ENCODE measurements around the gene SRRM5. TPM values are rescaled to one million over a fixed set of nuclear protein-coding genes. Genes with fewer than 3 reads are reported as not detected.
A peak's percentile ranks its signal among the peaks of the same experiment; 100 is the strongest.

SRRM5 gene
- total and polyA plus RNA-seq, 4 donors, result 0.07 to 0.09 (median 0.09) TPM

- 2% methylated on average over 64 of the region's 64 CpGs for WGBS
- peaks cover 8 to 30% (median 10%) of the 10 kb centered on the region in 4 donors for H3K36me3 ChIP-seq (ENCODE audit: control insufficient read depth in 4 of 4, insufficient read depth in 3 of 4, low read depth in 1 of 4, low read length in 3 of 4)
Measured at GRCh38 chr19:43594710-43595604, 16.9 kb upstream of the SRRM5 start.

GRCh38 chr19:43595605-43595998 lies 16.3 kb upstream of the SRRM5 start:
- peaks cover 8 to 30% (median 13%) of the 10 kb centered on the region in 4 donors for H3K36me3 ChIP-seq (ENCODE audit: control insufficient read depth in 4 of 4, insufficient read depth in 3 of 4, low read depth in 1 of 4, low read length in 3 of 4)
- H3K4me1 ChIP-seq (ENCODE audit: control insufficient read depth in 4 of 4, insufficient read depth in 4 of 4, low read length in 3 of 4), result peaks cover 6 to 40% (median 33%) of the 10 kb centered on the region in 4 donors
- 2% methylated on average over 18 of the region's 18 CpGs for WGBS
- H3K4me3 ChIP-seq (ENCODE audit: low read depth in 1 of 3, low read length in 3 of 3), result peak overlapping the region; percentile 70 to 83 (median 81)
- TF ChIP-seq SP1 (IDR thresholded peaks at IDR 0.05) (no peak), HNF4A (conservative IDR thresholded peaks at IDR 0.05) (no peak), RXRA (IDR thresholded peaks at IDR 0.05) (no peak), CTCF (IDR thresholded peaks at IDR 0.05; ENCODE audit: low read depth, low read length, missing input control) (no peak), TAF1 (conservative IDR thresholded peaks at IDR 0.05) (no peak), ATF3 (IDR thresholded peaks at IDR 0.05) (no peak), YY1 (IDR thresholded peaks at IDR 0.05) (no peak), FOXA1 (IDR thresholded peaks at IDR 0.05) (no peak), GABPA (IDR thresholded peaks at IDR 0.05 in 1 of 2, conservative IDR thresholded peaks at IDR 0.05 in 1 of 2) (no peak), REST (IDR thresholded peaks at IDR 0.05) (no peak), MAX (IDR thresholded peaks at IDR 0.05) (no peak), NR2F2 (IDR thresholded peaks at IDR 0.05) (no peak), EGR1 (IDR thresholded peaks at IDR 0.05; ENCODE audit: low read depth in 2 of 2) (no peak)
- peak overlapping the region; percentile 72 to 96 for H3K9ac ChIP-seq (ENCODE audit: low read depth in 1 of 2, low read length in 2 of 2)
- H3K9me3 ChIP-seq (ENCODE audit: control insufficient read depth in 4 of 4, low read length in 3 of 4), result no peaks in the 10 kb centered on the region
- peak overlapping the region; percentile 84 to 88 for H3K27ac ChIP-seq (ENCODE audit: low read depth in 1 of 2, low read length in 2 of 2)
- no peaks in the 10 kb centered on the region for H3K27me3 ChIP-seq (ENCODE audit: control insufficient read depth in 4 of 4, insufficient read depth in 4 of 4, low read length in 3 of 4)
- DNase-seq (ENCODE audit: low spot score), result no peak

More at GRCh38 chr19:43594710-43595604, 16.9 kb upstream of the SRRM5 start:
- no peak for TF ChIP-seq RXRA (IDR thresholded peaks at IDR 0.05)
- TF ChIP-seq ATF3 (IDR thresholded peaks at IDR 0.05), result no peak
- peak; percentile 57 for TF ChIP-seq CTCF (IDR thresholded peaks at IDR 0.05; ENCODE audit: low read depth, low read length, missing input control)
- TF ChIP-seq RAD21 (IDR thresholded peaks at IDR 0.05), result peak; percentile 70 to 82
- TF ChIP-seq NR2F2 (IDR thresholded peaks at IDR 0.05), result no peak
- no peak for TF ChIP-seq FOXA2 (IDR thresholded peaks at IDR 0.05)
- Histone ChIP-seq H3K9me3 (ENCODE audit: control insufficient read depth in 4 of 4, low read length in 3 of 4) (no peaks in the 10 kb centered on the region), H3K4me3 (ENCODE audit: low read depth in 1 of 3, low read length in 3 of 3) (peak overlapping the region; percentile 70 to 83 (median 81)), H3K27ac (ENCODE audit: low read depth in 1 of 2, low read length in 2 of 2) (peak overlapping the region; percentile 84 to 88), H3K9ac (ENCODE audit: low read depth in 1 of 2, low read length in 2 of 2) (peak overlapping the region; percentile 72 to 96), H3K27me3 (ENCODE audit: control insufficient read depth in 4 of 4, insufficient read depth in 4 of 4, low read length in 3 of 4) (no peaks in the 10 kb centered on the region), H3K4me1 (ENCODE audit: control insufficient read depth in 4 of 4, insufficient read depth in 4 of 4, low read length in 3 of 4) (peaks cover 6 to 40% (median 33%) of the 10 kb centered on the region in 4 donors)
- peak; percentile 65 for DNase-seq (ENCODE audit: low spot score)

All from liver (tissue), 9 donors.